SU-DHL-6 (cell line): ENCODE measurements around the gene TBC1D22A.

ENCODE experiments used
- H2AFZ ChIP-seq: fragments of 200-600 bp; sonication (generic); 2 replicates; pipeline ENCODE4 v1.6.1; 2014; ENCODE audit warnings: low read depth, mild to moderate bottlenecking, moderate library complexity, mixed read lengths, antibody characterized with exemption, low read length; ENCODE audit not compliant: severe bottlenecking
- H3F3A ChIP-seq: fragments of 200-600 bp; shearing (Covaris generic); 2 replicates; pipeline ENCODE4 v1.6.0; 2016; ENCODE audit warnings: antibody characterized with exemption, mild to moderate bottlenecking; ENCODE audit not compliant: insufficient read depth
- H3K27ac ChIP-seq: fragments of 200-600 bp; sonication (generic); 2 replicates; pipeline ENCODE4 v1.5.1; 2016; ENCODE audit warnings: low read depth, mild to moderate bottlenecking, low read length, moderate library complexity, mixed read lengths
- H3K27me3 ChIP-seq: fragments of 200-600 bp; sonication (generic), shearing (Covaris generic); 2 replicates; pipeline ENCODE4 v1.6.0; 2014; ENCODE audit warnings: mild to moderate bottlenecking, low read length
- H3K36me3 ChIP-seq: fragments of 200-600 bp; sonication (generic); 2 replicates; pipeline ENCODE4 v1.6.1; 2014; ENCODE audit warnings: mild to moderate bottlenecking, low read length, mixed read lengths
- H3K4me2 ChIP-seq: fragments of 300-600, 200-600 bp; shearing (Covaris generic), sonication (generic); 2 replicates; pipeline ENCODE4 v1.6.0; 2014; ENCODE audit warnings: low read length, low read depth, mild to moderate bottlenecking; ENCODE audit not compliant: poor library complexity, severe bottlenecking
- H3K4me3 ChIP-seq: fragments of 200-600 bp; sonication (generic); 2 replicates; pipeline ENCODE4 v1.5.1; 2014; ENCODE audit warnings: antibody characterized with exemption, low read length, mild to moderate bottlenecking, mixed read lengths; ENCODE audit not compliant: insufficient read depth, poor library complexity, severe bottlenecking
- H3K79me2 ChIP-seq: fragments of 200-600 bp; sonication (generic); 2 replicates; pipeline ENCODE4 v1.6.1; 2014; ENCODE audit warnings: mild to moderate bottlenecking, low read length, moderate library complexity; ENCODE audit not compliant: insufficient read depth
- H3K9ac ChIP-seq: fragments of 200-600 bp; sonication (generic); 2 replicates; pipeline ENCODE4 v1.7.0; 2014; ENCODE audit warnings: mild to moderate bottlenecking, low read length
- H3K9me2 ChIP-seq: fragments of 200-600 bp; sonication (generic); replicated peaks from 2 replicates; pipeline ENCODE4 v1.6.1; 2014; ENCODE audit warnings: low read length; ENCODE audit not compliant: insufficient read depth
- H3K9me3 ChIP-seq: fragments of 200-600 bp; sonication (generic); 2 replicates; pipeline ENCODE4 v1.6.1; 2014; ENCODE audit warnings: low read length, mixed read lengths; ENCODE audit not compliant: insufficient read depth
- H4K20me1 ChIP-seq: fragments of 200-600 bp; sonication (generic); 2 replicates; pipeline ENCODE4 v1.6.1; 2014; ENCODE audit warnings: low read depth, mild to moderate bottlenecking, antibody characterized with exemption, low read length, moderate library complexity, mixed read lengths
- CTCF ChIP-seq: fragments of 200-600 bp; sonication (generic); IDR thresholded peaks from one replicate; pipeline ENCODE4 v1.5.1; 2017; ENCODE audit warnings: antibody characterized with exemption, mild to moderate bottlenecking, low read length, moderate library complexity; ENCODE audit not compliant: insufficient read depth, poor library complexity, severe bottlenecking
- EZH2phosphoT487 ChIP-seq: fragments of 200-600 bp; sonication (generic), shearing (Covaris generic); conservative IDR thresholded peaks from 2 replicates; pipeline ENCODE4 v1.6.1; 2018; ENCODE audit warnings: mild to moderate bottlenecking, antibody characterized with exemption, low read length, moderate library complexity, mixed read lengths

Gene TBC1D22A

GRCh38 chr22:47188261-47189055, 426.0 kb downstream of the TBC1D22A start:
- H3K27me3 ChIP-seq = no peaks in the 10 kb centered on the region
- TF ChIP-seq EZH2phosphoT487 (no peak), CTCF (no peak)
- no peaks in the 10 kb centered on the region for H3K9me3 ChIP-seq
- H3F3A ChIP-seq = no peaks in the 10 kb centered on the region
- no peak overlapping the region for H2AFZ ChIP-seq
- no peak overlapping the region for H3K4me3 ChIP-seq
- no peaks in the 10 kb centered on the region for H4K20me1 ChIP-seq
- H3K27ac ChIP-seq = no peak overlapping the region
- no peaks in the 10 kb centered on the region for H3K79me2 ChIP-seq
- H3K4me2 ChIP-seq = no peak overlapping the region
- no peak overlapping the region for H3K9ac ChIP-seq
- H3K36me3 ChIP-seq = no peaks in the 10 kb centered on the region
- H3K9me2 ChIP-seq = no peaks in the 10 kb centered on the region

GRCh38 chr22:47189056-47189916, 426.8 kb downstream of the TBC1D22A start:
- no peak overlapping the region for H3K4me2 ChIP-seq

GRCh38 chr22:47190276-47190956, 428.0 kb downstream of the TBC1D22A start:
- no peak overlapping the region for H3K27ac ChIP-seq
- no peaks in the 10 kb centered on the region for H3K9me3 ChIP-seq
- no peak overlapping the region for H3K9ac ChIP-seq
- H3K9me2 ChIP-seq = no peaks in the 10 kb centered on the region
- no peaks in the 10 kb centered on the region for H3F3A ChIP-seq
- H2AFZ ChIP-seq = no peak overlapping the region
- no peaks in the 10 kb centered on the region for H3K36me3 ChIP-seq
- no peak overlapping the region for H3K4me3 ChIP-seq
- TF ChIP-seq EZH2phosphoT487 (no peak), CTCF (no peak)
- no peaks in the 10 kb centered on the region for H4K20me1 ChIP-seq
- no peaks in the 10 kb centered on the region for H3K27me3 ChIP-seq
- H3K4me2 ChIP-seq = no peak overlapping the region
- no peaks in the 10 kb centered on the region for H3K79me2 ChIP-seq

More at GRCh38 chr22:47189056-47189916, 426.8 kb downstream of the TBC1D22A start:
- no peaks in the 10 kb centered on the region for H3K79me2 ChIP-seq
- TF ChIP-seq CTCF (no peak), EZH2phosphoT487 (no peak)
- H3F3A ChIP-seq = no peaks in the 10 kb centered on the region
- no peaks in the 10 kb centered on the region for H3K9me3 ChIP-seq
- H3K9me2 ChIP-seq = no peaks in the 10 kb centered on the region
- H3K9ac ChIP-seq = no peak overlapping the region
- no peaks in the 10 kb centered on the region for H4K20me1 ChIP-seq
- H3K27me3 ChIP-seq = no peaks in the 10 kb centered on the region
- no peak overlapping the region for H3K27ac ChIP-seq
- no peaks in the 10 kb centered on the region for H3K36me3 ChIP-seq
- H3K4me3 ChIP-seq = no peak overlapping the region
- no peak overlapping the region for H2AFZ ChIP-seq
